Activated B cell treated with CpG ODN at 0.5 μM for 24 hours (primary cell): Measurements from ENCODE around the gene TUBGCP4. TPM values are rescaled to one million over a fixed set of nuclear protein-coding genes. Genes with fewer than 3 reads are reported as not detected.

Source experiments
- ATAC-seq: fragments of 200-7000 bp; cut with Tn5 transposase; one replicate; pipeline ENCODE4 v1.10.0; 2021; ENCODE audit warnings: low read depth, mild to moderate bottlenecking, moderate library complexity
- CTCF ChIA-PET: fragments of 350-600 bp; sonication (Branson Sonifier 250); formaldehyde crosslinking; loops from one replicate; lab custom pipeline; 2021; ENCODE audit warnings: antibody characterized with exemption; lab: Charles Lee
- POLR2A ChIA-PET: fragments of 350-600 bp; sonication (Branson Sonifier 250); formaldehyde crosslinking; loops from one replicate; lab custom pipeline; 2021; ENCODE audit warnings: antibody characterized with exemption; lab: Charles Lee
- DNase-seq: peaks from one replicate; pipeline ENCODE4 v3.0.0; 2022
- H3K27ac Mint-ChIP-seq: one replicate; pipeline ENCODE4 v1.8.0; 2020; ENCODE audit warnings: mixed read lengths
- H3K27me3 Mint-ChIP-seq: one replicate; pipeline ENCODE4 v1.8.0; 2021; ENCODE audit warnings: mixed read lengths
- H3K36me3 Mint-ChIP-seq: one replicate; pipeline ENCODE4 v1.8.0; 2021; ENCODE audit warnings: low read depth, mixed read lengths
- H3K4me1 Mint-ChIP-seq: one replicate; pipeline ENCODE4 v1.8.0; 2021; ENCODE audit warnings: mixed read lengths
- H3K4me3 Mint-ChIP-seq: one replicate; pipeline ENCODE4 v1.8.0; 2020; ENCODE audit warnings: mild to moderate bottlenecking, mixed read lengths
- H3K9me3 Mint-ChIP-seq: one replicate; pipeline ENCODE4 v1.8.0; 2020; ENCODE audit warnings: mixed read lengths
- CTCF ChIP-seq: fragments of 200-600 bp; IDR thresholded peaks from one replicate; pipeline ENCODE4 v1.8.0; 2022; ENCODE audit warnings: antibody characterized with exemption, mild to moderate bottlenecking
- intact Hi-C: fragments of 100-400 bp; cut with micrococcal nuclease; formaldehyde crosslinking; loops from one replicate; pipeline ENCODE4 v1.15.1; 2024
- total RNA-seq: library from RNA; stranded (reverse); gene quantifications from 2 replicates; pipeline ENCODE4 v1.2.3, GENCODE V29; 2022

Gene TUBGCP4
- total RNA-seq, 1 donor from 2014 or later, result 31.2 TPM

GRCh38 chr15:43404130-43404529 is 33.2 kb downstream of the TUBGCP4 start:
- TF ChIP-seq CTCF, result no peak
- DNase-seq (no peak), ATAC-seq (no peak)
- Mint-ChIP-seq H3K27me3 (no peaks in the 10 kb centered on the region), H3K4me3 (no peak overlapping the region), H3K36me3 (peaks cover 94% of the 10 kb centered on the region), H3K9me3 (no peaks in the 10 kb centered on the region), H3K4me1 (no peaks in the 10 kb centered on the region), H3K27ac (no peak overlapping the region)
- POLR2A ChIA-PET, result no interaction called here
- CTCF ChIA-PET, result no interaction called here
- intact Hi-C loops, result no loop called here

GRCh38 chr15:43406189-43406588 is 35.3 kb downstream of the TUBGCP4 start:
- Mint-ChIP-seq H3K4me3 (no peak overlapping the region), H3K27me3 (no peaks in the 10 kb centered on the region), H3K27ac (no peak overlapping the region), H3K4me1 (no peaks in the 10 kb centered on the region), H3K36me3 (peaks cover 97% of the 10 kb centered on the region), H3K9me3 (no peaks in the 10 kb centered on the region)
- intact Hi-C loops, result no loop called here
- no peak for TF ChIP-seq CTCF
- DNase-seq (no peak), ATAC-seq (no peak)
- CTCF ChIA-PET, result no interaction called here
- POLR2A ChIA-PET, result no interaction called here

GRCh38 chr15:43406808-43407207 is 35.9 kb downstream of the TUBGCP4 start:
- ChIA-PET CTCF (no interaction called here), POLR2A (no interaction called here)
- Mint-ChIP-seq H3K27ac (no peak overlapping the region), H3K36me3 (peaks cover 96% of the 10 kb centered on the region), H3K9me3 (no peaks in the 10 kb centered on the region), H3K4me1 (no peaks in the 10 kb centered on the region), H3K4me3 (no peak overlapping the region), H3K27me3 (no peaks in the 10 kb centered on the region)
- intact Hi-C loops, result no loop called here
- ATAC-seq (no peak), DNase-seq (no peak)
- no peak for TF ChIP-seq CTCF

- DNase-seq (no peak), ATAC-seq (no peak)
- intact Hi-C loops, result no loop called here
- H3K27ac Mint-ChIP-seq, result no peak overlapping the region
- ChIA-PET CTCF (no interaction called here), POLR2A (no interaction called here)
- no peaks in the 10 kb centered on the region for H3K27me3 Mint-ChIP-seq
- no peaks in the 10 kb centered on the region for H3K9me3 Mint-ChIP-seq
- no peak for TF ChIP-seq CTCF
- H3K4me1 Mint-ChIP-seq, result no peaks in the 10 kb centered on the region
- no peak overlapping the region for H3K4me3 Mint-ChIP-seq
- H3K36me3 Mint-ChIP-seq, result peaks cover 95% of the 10 kb centered on the region
These were observed 37.9 kb downstream of the TUBGCP4 start for GRCh38 chr15:43408789-43409188.

- Mint-ChIP-seq H3K27ac (no peak overlapping the region), H3K27me3 (no peaks in the 10 kb centered on the region), H3K9me3 (no peaks in the 10 kb centered on the region), H3K4me3 (no peak overlapping the region), H3K36me3 (peaks cover 89% of the 10 kb centered on the region), H3K4me1 (no peaks in the 10 kb centered on the region)
- no peak for DNase-seq
- POLR2A ChIA-PET, result no interaction called here
- no peak for TF ChIP-seq CTCF
- CTCF ChIA-PET, result no interaction called here
- ATAC-seq, result no peak
- intact Hi-C loops, result no loop called here
These were observed 39.8 kb downstream of the TUBGCP4 start for GRCh38 chr15:43410572-43411214.
